Caki2 (cell line): Measurements from ENCODE around the gene MTIF2. TPM values are rescaled to one million over a fixed set of nuclear protein-coding genes. Genes with fewer than 3 reads are reported as not detected.
"Not testable (repeated sequence)": the region's sequence is repeated elsewhere in the genome, so short reads cannot be mapped to it uniquely, and the experiment has no call there.

Source experiments
- DNase-seq: peaks from one replicate; pipeline ENCODE4 v3.0.0-alpha.2; 2015; ENCODE audit warnings: low read depth
- in situ Hi-C: cut with HindIII; loops from 2 replicates; pipeline ENCODE4 v1.10.0; 2016; ENCODE audit warnings: low sequenced_read_pairs, low pct_unique_long_range_greater_than_20kb, mixed read lengths
- total RNA-seq: library from RNA; depleted of rRNA; stranded (reverse); fragments of >200 nt; shearing (Covaris generic); gene quantifications from 2 replicates; pipeline ENCODE4 v1.2.3, GENCODE V29; 2014; ENCODE audit warnings: low replicate concordance; rRNA removed

MTIF2 gene
- total RNA-seq, 1 experiment from 2014 or later: 35.2 TPM

- in situ Hi-C loops: no loop called here
Observed at GRCh38 chr2:55225481-55226020, 43.5 kb downstream of the MTIF2 start.

GRCh38 chr2:55224761-55225261 lies 44.2 kb downstream of the MTIF2 start:
- no peak for DNase-seq
- in situ Hi-C loops: no loop called here

More at GRCh38 chr2:55225481-55226020, 43.5 kb downstream of the MTIF2 start:
- no peak for DNase-seq

GRCh38 chr2:55223958-55224760 lies 44.9 kb downstream of the MTIF2 start:
- in situ Hi-C loops: no loop called here
- no peak for DNase-seq

GRCh38 chr2:55213822-55214221 lies 55.2 kb downstream of the MTIF2 start:
- in situ Hi-C loops: no loop called here
- no peak for DNase-seq

- no peak for DNase-seq
- in situ Hi-C loops: no loop called here
Observed at GRCh38 chr2:55204950-55205349, 64.1 kb downstream of the MTIF2 start.

GRCh38 chr2:55204536-55204935 lies 64.5 kb downstream of the MTIF2 start:
- in situ Hi-C loops: no loop called here
- no peak for DNase-seq

GRCh38 chr2:55200416-55200815 lies 68.6 kb downstream of the MTIF2 start:
- no peak for DNase-seq
- in situ Hi-C loops: no loop called here

GRCh38 chr2:55196526-55196925 lies 72.5 kb downstream of the MTIF2 start:
- in situ Hi-C loops: no loop called here
- DNase-seq: no peak

GRCh38 chr2:55191888-55192287 lies 77.1 kb downstream of the MTIF2 start:
- in situ Hi-C loops, DNase-seq: not testable (repeated sequence)

- in situ Hi-C loops, DNase-seq: not testable (repeated sequence)
Observed at GRCh38 chr2:55186837-55187236, 82.2 kb downstream of the MTIF2 start.

Other genes with a start within 250 kb of the MTIF2 start
- 184 and 231 TPM in 2 replicates for gene RTN4, start 218.8 kb downstream of the MTIF2 start, total RNA-seq
- 3.3 and 9.5 TPM in 2 replicates for gene CLHC1, start 36.9 kb downstream of the MTIF2 start, total RNA-seq
- gene RPS27A, start 36.5 kb downstream of the MTIF2 start, total RNA-seq: 1,837 and 2,150 TPM in 2 replicates
- gene CCDC88A, start 150.6 kb upstream of the MTIF2 start, total RNA-seq: 8.8 and 18.5 TPM in 2 replicates